Measurements from ENCODE around the gene PRPF6.
A peak's percentile ranks its signal among the peaks of the same experiment; 100 is the strongest.

Gene PRPF6

GRCh38 chr20:64063389-64064144 lies 82.6 kb downstream of the PRPF6 start:
- peak in 1 of 3 donors; percentile 58 for DNase-seq (ENCODE audit: low read depth in 3 of 3)

DNA sequence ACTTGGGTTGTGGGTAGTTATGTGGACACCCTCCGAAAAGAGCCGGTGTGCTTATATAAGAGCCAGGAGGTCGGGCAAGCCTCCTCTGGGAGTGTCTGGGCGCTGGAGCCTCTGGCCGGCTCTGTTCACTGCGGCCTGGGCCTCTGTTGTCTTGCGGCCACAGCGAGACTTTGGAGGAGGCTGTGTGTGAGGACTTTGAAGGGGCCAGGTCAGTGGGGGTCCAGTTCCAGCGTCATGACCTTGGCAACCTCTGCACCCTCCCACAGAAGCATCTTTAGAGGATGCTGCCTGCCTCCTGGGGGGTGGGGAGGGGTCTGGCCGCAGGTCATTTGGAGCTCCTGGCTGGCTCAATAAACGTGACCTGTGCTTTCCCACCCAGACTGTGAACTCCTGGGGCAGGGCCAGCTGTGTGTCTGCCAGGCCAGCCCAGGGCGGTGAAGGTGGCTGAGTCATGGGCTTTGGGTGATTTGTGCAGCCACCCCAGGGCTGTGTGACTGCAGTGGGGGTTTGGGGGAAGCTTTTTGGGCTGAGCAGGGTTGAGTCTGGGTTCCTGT lies 83.3 kb downstream of the PRPF6 start:
- no peak for DNase-seq (ENCODE audit: low read depth in 3 of 3)

GRCh38 chr20:64065062-64065973 lies 84.4 kb downstream of the PRPF6 start:
- DNase-seq (ENCODE audit: low read depth in 3 of 3) = no peak

GRCh38 chr20:64065974-64066343 lies 85.0 kb downstream of the PRPF6 start:
- DNase-seq (ENCODE audit: low read depth in 3 of 3) = peak in 1 of 3 donors; percentile 55

GRCh38 chr20:64067005-64067632 lies 86.2 kb downstream of the PRPF6 start:
- no peak for DNase-seq (ENCODE audit: low read depth in 3 of 3)

DNA sequence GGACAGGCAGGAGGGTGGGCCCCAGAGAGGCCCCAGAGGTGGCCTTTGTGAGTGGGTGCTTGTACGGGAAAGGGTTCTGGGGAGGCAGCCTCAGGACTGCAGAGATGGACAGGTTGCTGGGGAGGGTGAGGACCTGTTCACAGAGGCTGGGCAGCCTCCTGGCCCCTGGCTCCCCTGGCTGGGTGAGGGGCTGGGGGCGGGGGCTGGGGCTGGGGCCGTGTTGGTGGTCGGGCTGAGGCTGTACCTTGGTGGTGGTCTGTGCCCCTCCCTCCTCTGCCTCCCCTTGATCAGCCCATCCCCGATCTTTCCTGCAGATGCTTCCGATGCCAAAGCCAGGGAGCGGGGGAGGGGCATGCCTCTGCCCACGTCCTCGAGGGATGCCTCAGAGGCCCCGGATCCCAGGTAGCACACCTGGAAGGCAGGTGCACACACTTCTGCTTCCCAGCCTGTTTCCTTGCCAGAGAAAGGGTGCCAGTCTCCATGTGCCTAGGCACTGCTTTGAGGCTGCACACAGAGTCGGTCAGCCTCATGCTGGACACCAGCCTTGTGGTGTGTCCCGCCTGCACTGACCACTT lies 86.9 kb downstream of the PRPF6 start:
- DNase-seq (ENCODE audit: low read depth in 3 of 3) = no peak

- DNase-seq (ENCODE audit: low read depth in 3 of 3) = no peak
These were observed 87.7 kb downstream of the PRPF6 start for GRCh38 chr20:64068386-64069208.

GRCh38 chr20:64069209-64069613 lies 88.3 kb downstream of the PRPF6 start:
- no peak for DNase-seq (ENCODE audit: low read depth in 3 of 3)

- DNase-seq (ENCODE audit: low read depth in 3 of 3) = no peak
These were observed 88.8 kb downstream of the PRPF6 start for GRCh38 chr20:64069614-64070243.

DNA sequence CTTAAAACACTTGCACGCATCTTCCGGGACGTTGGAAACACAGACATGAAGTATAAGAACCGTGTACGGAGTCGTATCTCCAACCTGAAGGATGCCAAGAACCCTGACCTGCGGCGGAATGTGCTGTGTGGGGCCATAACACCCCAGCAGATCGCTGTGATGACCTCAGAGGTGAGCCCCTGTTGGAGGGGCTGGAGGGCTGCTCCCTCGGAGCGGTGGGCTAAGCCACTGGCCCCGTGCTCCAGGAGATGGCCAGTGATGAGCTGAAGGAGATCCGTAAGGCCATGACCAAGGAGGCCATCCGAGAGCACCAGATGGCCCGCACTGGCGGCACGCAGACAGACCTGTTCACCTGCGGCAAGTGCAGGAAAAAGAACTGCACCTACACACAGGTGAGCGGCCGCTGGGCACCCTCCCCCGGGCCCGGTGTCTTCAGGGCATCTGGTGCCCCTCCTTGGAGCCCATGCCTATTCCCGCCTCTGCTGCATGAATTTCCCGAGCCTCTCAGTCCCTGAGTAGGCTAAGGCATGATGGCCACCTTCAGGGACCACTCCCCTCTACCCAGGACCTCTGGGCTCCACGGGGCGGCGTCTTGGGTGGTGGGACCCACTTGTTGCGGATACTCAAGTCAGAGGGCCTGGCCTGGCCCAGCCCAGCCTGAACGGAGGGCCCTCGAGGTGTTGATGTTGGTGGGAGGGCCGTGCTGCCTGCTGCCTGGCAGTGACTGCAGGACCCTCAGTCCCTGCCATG lies 89.5 kb downstream of the PRPF6 start:
- no peak for DNase-seq (ENCODE audit: low read depth in 3 of 3)

GRCh38 chr20:64071341-64072332 lies 90.7 kb downstream of the PRPF6 start:
- DNase-seq (ENCODE audit: low read depth in 3 of 3) = no peak

- no peak for DNase-seq (ENCODE audit: low read depth in 3 of 3)
These were observed 91.6 kb downstream of the PRPF6 start for GRCh38 chr20:64072498-64073063.

- no peak for DNase-seq (ENCODE audit: low read depth in 3 of 3)
These were observed 92.7 kb downstream of the PRPF6 start for GRCh38 chr20:64073476-64074183.

- DNase-seq (ENCODE audit: low read depth in 3 of 3) = no peak
These were observed 93.4 kb downstream of the PRPF6 start for GRCh38 chr20:64074184-64074789.

DNA sequence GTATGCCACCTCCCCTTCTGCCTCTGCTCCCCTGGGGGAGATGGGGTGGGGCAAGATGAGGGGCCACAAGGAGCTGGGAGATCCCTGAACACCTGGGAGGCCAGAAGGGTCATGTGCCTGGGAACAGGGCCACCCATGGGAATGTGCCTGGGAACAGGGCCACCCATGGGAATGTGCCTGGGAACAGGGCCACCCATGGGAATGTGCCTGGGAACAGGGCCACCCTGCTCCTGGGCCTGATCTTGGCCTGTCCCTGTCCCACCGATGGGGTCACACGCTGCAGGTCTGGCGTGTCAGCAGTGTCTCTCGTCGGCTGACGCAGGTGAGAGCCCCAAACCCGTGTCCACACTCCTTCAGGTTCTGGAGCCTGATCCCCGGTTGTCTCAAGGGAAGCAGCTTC lies 94.0 kb downstream of the PRPF6 start:
- no peak for DNase-seq (ENCODE audit: low read depth in 3 of 3)

DNA sequence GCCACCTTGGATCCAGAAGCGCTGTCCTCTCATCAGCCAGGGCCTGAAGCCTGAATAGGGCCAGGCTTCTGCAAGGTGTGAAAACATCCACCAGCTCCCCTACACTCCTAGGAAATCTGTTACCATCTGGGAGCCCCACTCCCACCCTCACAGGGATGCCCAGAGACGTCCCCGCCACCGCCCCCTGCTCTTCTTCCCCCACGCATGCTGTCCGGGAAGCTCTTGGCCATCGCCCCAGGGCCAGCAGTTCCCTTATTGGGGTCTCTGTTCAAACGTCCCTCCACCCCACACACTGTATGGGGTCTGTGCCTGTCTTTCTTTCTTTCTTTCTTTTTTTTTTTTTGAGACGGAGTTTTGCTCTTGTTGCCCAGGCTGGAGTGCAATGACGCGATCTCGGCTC lies 94.6 kb downstream of the PRPF6 start:
- DNase-seq (ENCODE audit: low read depth in 3 of 3) = no peak
